GM10248 (cell line): ENCODE results near the gene AVP.

Experiments used
- CTCF ChIA-PET: fragments of 300-600 bp; sonication (Branson Sonifier 250); formaldehyde crosslinking; extraction: SDS; loops from one replicate; lab custom pipeline; 2021; ENCODE audit warnings: antibody characterized with exemption; lab: Yijun Ruan, JAX
- POLR2A ChIA-PET: fragments of 350-650 bp; sonication (Branson Sonifier 250); formaldehyde crosslinking; extraction: SDS; loops from one replicate; lab custom pipeline; 2020; ENCODE audit warnings: antibody characterized with exemption; lab: Yijun Ruan, JAX
- DNase-seq: peaks from one replicate; pipeline ENCODE4 v3.0.0; 2012; ENCODE audit errors: extremely low spot score
- CTCF ChIP-seq: IDR thresholded peaks from 2 replicates; pipeline ENCODE4 v1.5.1; 2012; ENCODE audit warnings: mild to moderate bottlenecking, low read depth; ENCODE audit errors: extremely low read depth, missing control alignments, control extremely low read depth

AVP gene

GRCh38 chr20:3103369-3104032 is 19.0 kb upstream of the AVP start:
- POLR2A ChIA-PET = no interaction called here
- CTCF ChIA-PET = interaction anchor here (0.7 to 3.8 kb wide), 4 partner anchors 7 to 50 kb away, joined by 3 to 11 read pairs (median 4); no protein-coding TSS in a partner anchor
- no peak for TF ChIP-seq CTCF
- no peak for DNase-seq

GRCh38 chr20:3102575-3103368 is 18.2 kb upstream of the AVP start:
- TF ChIP-seq CTCF = no peak
- POLR2A ChIA-PET = interaction anchor here (0.9 kb wide), 1 partner anchor 11 kb away, joined by 3 read pairs; no protein-coding TSS in a partner anchor
- no peak for DNase-seq
- CTCF ChIA-PET = interaction anchor here (0.9 to 3.8 kb wide), 3 partner anchors 12 to 49 kb away, joined by 3 to 11 read pairs (median 4); no protein-coding TSS in a partner anchor

GRCh38 chr20:3101737-3102574 is 17.4 kb upstream of the AVP start:
- CTCF ChIA-PET = interaction anchor here (0.9 to 3.8 kb wide), 2 partner anchors 14 to 48 kb away, joined by 3 to 11 read pairs; no protein-coding TSS in a partner anchor
- POLR2A ChIA-PET = interaction anchor here (0.7 to 0.9 kb wide), 3 partner anchors 10 to 1978 kb away, joined by 3 to 6 read pairs (median 5); no protein-coding TSS in a partner anchor
- no peak for TF ChIP-seq CTCF
- no peak for DNase-seq

GRCh38 chr20:3101251-3101650 is 16.7 kb upstream of the AVP start:
- TF ChIP-seq CTCF = no peak
- CTCF ChIA-PET = interaction anchor here (1.4 to 3.8 kb wide), 3 partner anchors 11 to 48 kb away, joined by 4 to 11 read pairs (median 5); no protein-coding TSS in a partner anchor
- POLR2A ChIA-PET = interaction anchor here (0.6 to 0.7 kb wide), 3 partner anchors 263 to 1979 kb away, joined by 3 to 6 read pairs (median 5); no protein-coding TSS in a partner anchor
- no peak for DNase-seq

GRCh38 chr20:3100480-3100879 is 16.0 kb upstream of the AVP start:
- no peak for DNase-seq
- no peak for TF ChIP-seq CTCF
- CTCF ChIA-PET = interaction anchor here (1.4 to 3.8 kb wide), 4 partner anchors 9 to 47 kb away, joined by 3 to 11 read pairs (median 4); no protein-coding TSS in a partner anchor
- POLR2A ChIA-PET = no interaction called here
